ENCODE data around the gene CSGALNACT2. TPM values are rescaled to one million over a fixed set of nuclear protein-coding genes. Genes with fewer than 3 reads are reported as not detected.

CSGALNACT2 gene
- total RNA-seq, 2 donors from 2014 or later: 51.3 to 55.2 TPM

DNA sequence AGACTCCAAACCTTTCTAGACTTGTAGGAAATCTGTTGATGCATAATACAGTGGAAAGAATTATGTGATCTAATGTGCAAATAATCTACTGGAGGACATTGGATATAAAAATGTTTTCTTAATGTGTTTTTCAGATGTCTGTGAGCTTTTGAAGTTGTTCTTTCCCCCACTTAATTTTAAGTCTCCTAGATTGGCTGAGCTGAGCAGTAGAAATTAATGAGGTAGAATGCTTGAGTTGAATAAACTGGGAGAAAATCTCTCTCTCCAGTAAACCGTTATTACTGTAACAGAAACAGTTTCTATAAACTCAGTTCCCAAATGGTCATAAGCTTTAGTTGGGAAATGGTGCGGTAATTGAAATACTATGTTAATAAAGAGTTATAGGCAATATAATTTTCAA, 15.7 kb downstream of the CSGALNACT2 start:
- H3K4me1 Mint-ChIP-seq (ENCODE audit: low read depth): peaks cover 57% of the 10 kb centered on the region
- H3K36me3 Mint-ChIP-seq (ENCODE audit: insufficient read depth in 2 of 2): peaks cover under 1 to 15% of the 10 kb centered on the region in 2 donors

DNA sequence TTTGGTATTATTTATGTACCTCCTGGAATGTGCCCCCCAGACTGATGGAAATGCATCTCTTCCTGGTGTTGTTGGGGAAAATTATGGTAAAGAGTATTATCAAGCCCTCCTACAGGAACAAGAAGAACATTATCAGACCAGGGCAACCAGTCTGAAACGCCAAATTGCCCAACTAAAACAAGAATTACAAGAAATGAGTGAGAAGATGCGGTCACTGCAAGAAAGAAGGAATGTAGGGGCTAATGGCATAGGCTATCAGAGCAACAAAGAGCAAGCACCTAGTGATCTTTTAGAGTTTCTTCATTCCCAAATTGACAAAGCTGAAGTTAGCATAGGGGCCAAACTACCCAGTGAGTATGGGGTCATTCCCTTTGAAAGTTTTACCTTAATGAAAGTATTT, 17.0 kb downstream of the CSGALNACT2 start:
- Mint-ChIP-seq H3K27me3 (ENCODE audit: low read depth) (no peaks in the 10 kb centered on the region), H3K36me3 (ENCODE audit: insufficient read depth in 2 of 2) (peaks cover 0 to 12% of the 10 kb centered on the region in 2 donors), H3K27ac (no peak overlapping the region), H3K4me3 (no peak overlapping the region), H3K4me1 (ENCODE audit: low read depth) (peaks cover 65% of the 10 kb centered on the region), H3K9me3 (no peaks in the 10 kb centered on the region)
- no peak for ATAC-seq (replicated peaks in 1 of 2)
- no peak for DNase-seq

More for the DNA sequence above, 15.7 kb downstream of the CSGALNACT2 start:
- Mint-ChIP-seq H3K9me3 (peaks cover 0 to under 1% of the 10 kb centered on the region in 2 donors), H3K4me3 (no peak overlapping the region), H3K27ac (no peak overlapping the region), H3K27me3 (ENCODE audit: low read depth) (no peaks in the 10 kb centered on the region)
- no peak for DNase-seq
- ATAC-seq (replicated peaks in 1 of 2): no peak

- Mint-ChIP-seq H3K36me3 (ENCODE audit: insufficient read depth in 2 of 2) (peaks cover 0 to 10% of the 10 kb centered on the region in 2 donors), H3K27me3 (ENCODE audit: low read depth) (no peaks in the 10 kb centered on the region), H3K9me3 (no peaks in the 10 kb centered on the region), H3K27ac (peak overlapping the region; percentile 12), H3K4me1 (ENCODE audit: low read depth) (peaks cover 65% of the 10 kb centered on the region), H3K4me3 (no peak overlapping the region)
- ATAC-seq (replicated peaks in 1 of 2) (no peak), DNase-seq (no peak)
Measured at GRCh38 chr10:43155741-43156140, 17.5 kb downstream of the CSGALNACT2 start.

DNA sequence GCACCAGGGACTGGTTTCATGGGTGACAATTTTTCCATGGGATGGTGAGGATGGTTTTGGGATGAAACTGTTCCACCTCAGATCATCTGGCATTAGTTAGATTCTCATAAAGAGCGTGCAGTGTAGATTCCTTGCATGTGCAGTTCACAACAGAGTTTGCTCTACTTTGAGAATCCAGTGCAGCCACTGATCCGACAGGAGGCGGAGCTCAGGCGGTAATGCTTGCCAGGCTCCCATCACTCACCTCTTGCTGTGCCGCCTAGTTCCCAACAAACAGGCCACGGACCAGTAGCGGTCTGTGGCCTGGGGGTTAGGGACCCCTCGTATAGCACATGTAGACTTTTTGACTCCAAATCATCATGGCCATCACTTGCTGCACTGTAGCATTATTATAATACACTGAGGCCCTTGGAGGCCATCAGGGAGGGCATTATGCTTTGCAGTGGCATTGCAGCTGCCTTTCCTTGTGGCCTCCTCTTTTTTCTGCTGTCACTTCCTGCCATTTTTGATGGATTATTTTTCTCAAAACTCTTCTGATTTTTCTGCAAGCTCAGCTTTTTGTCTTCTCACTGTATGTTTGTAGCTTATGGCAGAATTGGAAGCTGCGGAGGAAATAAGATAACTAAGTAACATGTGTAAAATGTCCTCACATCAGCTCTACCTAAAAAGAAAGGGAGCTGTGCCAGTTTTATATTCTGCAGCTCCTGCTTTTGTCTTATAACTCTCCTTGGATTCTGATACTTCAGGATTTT, 18.5 kb downstream of the CSGALNACT2 start:
- Mint-ChIP-seq H3K36me3 (ENCODE audit: insufficient read depth in 2 of 2) (peaks cover 2 to 19% of the 10 kb centered on the region in 2 donors), H3K27me3 (ENCODE audit: low read depth) (no peaks in the 10 kb centered on the region), H3K4me1 (ENCODE audit: low read depth) (peaks cover 65% of the 10 kb centered on the region), H3K4me3 (no peak overlapping the region), H3K9me3 (no peaks in the 10 kb centered on the region), H3K27ac (no peak overlapping the region)
- ATAC-seq (replicated peaks in 1 of 2) (no peak), DNase-seq (no peak)

- ATAC-seq (replicated peaks in 1 of 2) (no peak), DNase-seq (no peak)
- H3K27ac Mint-ChIP-seq: no peak overlapping the region
- peaks cover 73% of the 10 kb centered on the region for H3K4me1 Mint-ChIP-seq (ENCODE audit: low read depth)
- no peak overlapping the region for H3K4me3 Mint-ChIP-seq
- H3K9me3 Mint-ChIP-seq: no peaks in the 10 kb centered on the region
- peaks cover 7 to 31% of the 10 kb centered on the region in 2 donors for H3K36me3 Mint-ChIP-seq (ENCODE audit: insufficient read depth in 2 of 2)
- no peaks in the 10 kb centered on the region for H3K27me3 Mint-ChIP-seq (ENCODE audit: low read depth)
Measured at GRCh38 chr10:43158636-43159035, 20.4 kb downstream of the CSGALNACT2 start.

GRCh38 chr10:43160046-43160920, 22.0 kb downstream of the CSGALNACT2 start:
- Mint-ChIP-seq H3K36me3 (ENCODE audit: insufficient read depth in 2 of 2) (peaks cover 7 to 36% of the 10 kb centered on the region in 2 donors), H3K9me3 (no peaks in the 10 kb centered on the region), H3K4me3 (peak overlapping the region; percentile 31 to 63), H3K27ac (peak overlapping the region; percentile 90), H3K27me3 (ENCODE audit: low read depth) (no peaks in the 10 kb centered on the region), H3K4me1 (ENCODE audit: low read depth) (peaks cover 69% of the 10 kb centered on the region)
- DNase-seq (peak; percentile 52 to 60), ATAC-seq (replicated peaks in 1 of 2) (peak; percentile 80 to 82)

DNA sequence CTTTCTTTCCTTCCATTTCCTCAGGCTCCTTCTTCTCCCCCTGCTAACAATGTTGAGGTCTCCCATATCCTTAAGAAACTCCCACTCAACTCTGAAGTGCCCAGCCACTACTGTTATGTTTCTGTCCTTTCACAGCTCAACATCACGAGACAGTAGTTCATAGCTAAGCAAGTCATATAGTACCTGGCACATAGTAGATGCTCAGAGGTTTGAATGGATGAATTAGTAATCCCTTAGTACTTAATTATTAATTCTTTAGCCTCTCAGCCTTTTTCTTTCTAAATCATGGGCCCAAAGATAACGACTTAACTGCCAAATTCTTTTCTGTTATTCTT, 22.6 kb downstream of the CSGALNACT2 start:
- Mint-ChIP-seq H3K4me3 (peak overlapping the region; percentile 31 to 63), H3K4me1 (ENCODE audit: low read depth) (peaks cover 68% of the 10 kb centered on the region), H3K27ac (peak overlapping the region; percentile 90), H3K27me3 (ENCODE audit: low read depth) (no peaks in the 10 kb centered on the region), H3K9me3 (no peaks in the 10 kb centered on the region), H3K36me3 (ENCODE audit: insufficient read depth in 2 of 2) (peaks cover 7 to 36% of the 10 kb centered on the region in 2 donors)
- ATAC-seq (replicated peaks in 1 of 2) (peak; percentile 83 to 89), DNase-seq (peak in 1 of 2 donors; percentile 34)

DNA sequence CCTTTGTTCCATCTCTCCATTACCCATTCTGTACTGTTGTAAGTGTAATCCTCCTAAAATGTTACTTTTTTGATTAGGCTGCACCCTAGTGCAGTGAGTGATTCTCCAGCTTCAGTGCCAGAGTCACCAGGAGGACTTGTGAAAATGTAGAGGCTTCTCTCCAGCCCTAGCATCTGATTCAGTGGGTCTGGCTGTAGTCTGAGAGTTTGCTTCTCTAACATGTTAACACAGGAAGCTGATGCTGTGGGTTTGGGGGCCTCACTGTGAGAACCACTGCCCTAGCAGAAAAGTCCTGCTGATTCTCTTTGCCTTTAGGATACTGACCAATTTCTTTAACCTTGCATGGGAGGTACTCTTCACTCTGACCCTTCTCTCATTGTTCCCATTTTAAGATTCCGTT, 24.4 kb downstream of the CSGALNACT2 start:
- Mint-ChIP-seq H3K4me3 (peak overlapping the region in 1 of 2 donors; percentile 13), H3K27ac (peak overlapping the region; percentile 20), H3K9me3 (no peaks in the 10 kb centered on the region), H3K36me3 (ENCODE audit: insufficient read depth in 2 of 2) (peaks cover 7 to 37% of the 10 kb centered on the region in 2 donors), H3K27me3 (ENCODE audit: low read depth) (no peaks in the 10 kb centered on the region), H3K4me1 (ENCODE audit: low read depth) (peaks cover 63% of the 10 kb centered on the region)
- no peak for ATAC-seq (replicated peaks in 1 of 2)
- DNase-seq: no peak

- DNase-seq: no peak
- ATAC-seq (replicated peaks in 1 of 2): no peak
- Mint-ChIP-seq H3K4me1 (ENCODE audit: low read depth) (peaks cover 47% of the 10 kb centered on the region), H3K36me3 (ENCODE audit: insufficient read depth in 2 of 2) (peaks cover 15 to 41% of the 10 kb centered on the region in 2 donors), H3K27ac (peak overlapping the region; percentile 79), H3K9me3 (no peaks in the 10 kb centered on the region), H3K4me3 (peak overlapping the region in 1 of 2 donors; percentile 52), H3K27me3 (ENCODE audit: low read depth) (no peaks in the 10 kb centered on the region)
Measured at GRCh38 chr10:43166207-43166879, 28.1 kb downstream of the CSGALNACT2 start.

- Mint-ChIP-seq H3K27ac (peak overlapping the region; percentile 63), H3K9me3 (no peaks in the 10 kb centered on the region), H3K4me1 (ENCODE audit: low read depth) (peaks cover 44% of the 10 kb centered on the region), H3K27me3 (ENCODE audit: low read depth) (no peaks in the 10 kb centered on the region), H3K4me3 (no peak overlapping the region), H3K36me3 (ENCODE audit: insufficient read depth in 2 of 2) (peaks cover 13 to 35% of the 10 kb centered on the region in 2 donors)
- DNase-seq (no peak), ATAC-seq (replicated peaks in 1 of 2) (no peak)
Measured at GRCh38 chr10:43166880-43167497, 28.7 kb downstream of the CSGALNACT2 start.

DNA sequence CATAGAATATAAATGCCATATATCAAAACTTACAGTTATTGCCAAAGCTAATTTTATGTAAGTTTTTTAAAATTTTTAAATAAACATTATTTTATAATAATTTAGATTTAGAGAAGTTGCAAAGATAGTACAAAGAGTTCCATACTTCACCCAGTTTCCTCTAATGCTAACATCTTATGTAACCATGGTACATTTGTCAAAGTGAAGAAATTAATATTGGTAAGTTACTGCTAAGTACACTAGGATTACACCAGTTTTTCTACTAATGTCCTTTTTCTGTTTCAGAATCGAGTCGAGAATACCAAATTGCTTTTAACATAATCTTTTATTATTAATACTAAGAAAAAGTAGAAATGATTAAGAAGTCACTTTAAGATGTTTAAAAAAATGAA, 29.2 kb downstream of the CSGALNACT2 start:
- Mint-ChIP-seq H3K36me3 (ENCODE audit: insufficient read depth in 2 of 2) (peaks cover 13 to 36% of the 10 kb centered on the region in 2 donors), H3K4me1 (ENCODE audit: low read depth) (peaks cover 44% of the 10 kb centered on the region), H3K27ac (no peak overlapping the region), H3K27me3 (ENCODE audit: low read depth) (no peaks in the 10 kb centered on the region), H3K4me3 (no peak overlapping the region), H3K9me3 (no peaks in the 10 kb centered on the region)
- DNase-seq: no peak
- no peak for ATAC-seq (replicated peaks in 1 of 2)

DNA sequence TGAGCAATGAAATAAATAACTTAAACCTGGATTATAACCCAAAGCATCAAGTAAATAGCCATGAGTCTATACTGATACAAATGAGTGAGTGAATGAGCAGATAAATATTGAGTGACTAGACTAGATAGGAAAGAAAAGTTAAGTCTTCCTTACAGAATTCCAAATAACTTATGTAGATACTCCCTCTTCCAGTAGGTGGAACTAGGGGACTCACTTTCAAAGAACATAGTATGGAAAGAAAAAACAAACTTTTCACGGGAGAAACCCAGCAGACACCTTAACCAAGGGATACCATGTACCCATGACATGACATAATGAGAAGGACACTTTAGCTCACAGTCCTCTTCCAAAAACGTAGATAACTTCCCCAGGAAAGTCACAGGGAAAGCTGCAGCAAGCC, 32.2 kb downstream of the CSGALNACT2 start:
- no peaks in the 10 kb centered on the region for H3K9me3 Mint-ChIP-seq
- peaks cover 33% of the 10 kb centered on the region for H3K4me1 Mint-ChIP-seq (ENCODE audit: low read depth)
- H3K27me3 Mint-ChIP-seq (ENCODE audit: low read depth): no peaks in the 10 kb centered on the region
- H3K36me3 Mint-ChIP-seq (ENCODE audit: insufficient read depth in 2 of 2): peaks cover 22 to 32% of the 10 kb centered on the region in 2 donors
- peak overlapping the region; percentile 14 for H3K27ac Mint-ChIP-seq
- DNase-seq (no peak), ATAC-seq (replicated peaks in 1 of 2) (no peak)
- no peak overlapping the region for H3K4me3 Mint-ChIP-seq
